Measurements from ENCODE around the gene KCND2. TPM values are rescaled to one million over a fixed set of nuclear protein-coding genes. Genes with fewer than 3 reads are reported as not detected.

KCND2 gene
- total and polyA plus RNA-seq, 2 of the 8 experiments (the other 6 are each of a cell fraction or from before 2014, with no cell fraction given) = 4.6 to 7.7 TPM

GRCh38 chr7:120703585-120704240 is 430.7 kb downstream of the KCND2 start:
- Histone ChIP-seq H3K4me1 (replicated peaks in 1 of 4; ENCODE audit: control insufficient read depth in 3 of 4, insufficient read depth in 4 of 4, low read length in 3 of 4) (no peaks in the 10 kb centered on the region), H4K20me1 (replicated peaks in 1 of 2; ENCODE audit: control insufficient read depth in 1 of 2, insufficient read depth in 2 of 2, low read length in 2 of 2) (no peaks in the 10 kb centered on the region), H3K9me3 (ENCODE audit: insufficient read depth in 2 of 2, low read depth in 1 of 2, low read length in 1 of 2) (no peaks in the 10 kb centered on the region), H3K79me1 (ENCODE audit: low read depth, low read length) (no peaks in the 10 kb centered on the region), H3K79me2 (ENCODE audit: control insufficient read depth in 1 of 2, insufficient read depth in 2 of 2, low read length in 2 of 2) (no peaks in the 10 kb centered on the region), H3K27me3 (replicated peaks in 1 of 4; ENCODE audit: control insufficient read depth in 3 of 4, extremely low read depth in 1 of 4, insufficient read depth in 3 of 4, low read length in 3 of 4) (peaks cover 0 to 2% (median 0%) of the 10 kb centered on the region in 4 experiments; a peak in 1 of 7 replicates), H3K56ac (replicated peaks; ENCODE audit: insufficient read length, low read depth, low read length) (no peak overlapping the region), H3K23ac (ENCODE audit: insufficient read length) (no peak overlapping the region), H2AK5ac (ENCODE audit: low read depth, low read length) (no peak overlapping the region), H3K14ac (ENCODE audit: insufficient read length) (no peak overlapping the region), H3K18ac (ENCODE audit: extremely low read depth, low read length) (no peak overlapping the region), H4K8ac (ENCODE audit: extremely low read depth, insufficient read depth, low read length) (no peak overlapping the region), H2BK5ac (ENCODE audit: low read depth, low read length) (no peak overlapping the region), H3K36me3 (ENCODE audit: control insufficient read depth in 2 of 4, insufficient read depth in 4 of 4, low read length in 3 of 4) (no peaks in the 10 kb centered on the region), H4K91ac (replicated peaks; ENCODE audit: insufficient read length, low read length) (no peak overlapping the region), H3K27ac (ENCODE audit: low read depth, low read length) (no peak overlapping the region), H2BK20ac (ENCODE audit: low read length) (no peak overlapping the region), H2AFZ (ENCODE audit: low read length) (no peak overlapping the region), H3K4me2 (ENCODE audit: insufficient read depth in 1 of 2, low read depth in 2 of 2, low read length in 2 of 2) (no peak overlapping the region), H4K5ac (ENCODE audit: insufficient read length, low read depth, low read length) (no peak overlapping the region), H3K23me2 (ENCODE audit: low read depth, low read length) (no peaks in the 10 kb centered on the region), H3K4ac (replicated peaks; ENCODE audit: insufficient read length, low read depth, low read length) (no peak overlapping the region), H2BK12ac (ENCODE audit: low read depth, low read length) (no peak overlapping the region), H2BK15ac (ENCODE audit: low read length) (no peak overlapping the region), H3K9ac (replicated peaks in 1 of 4; ENCODE audit: extremely low read depth in 1 of 4, low read depth in 3 of 4, low read length in 3 of 4) (no peak overlapping the region), H3K4me3 (ENCODE audit: extremely low read depth in 1 of 4, insufficient read depth in 2 of 4, low read depth in 3 of 4, low read length in 4 of 4) (no peak overlapping the region), H2BK120ac (replicated peaks; ENCODE audit: low read depth, low read length) (no peak overlapping the region)
- 90% methylated on average over 3 of the region's 3 CpGs; no CpG with 5 or more reads in 1 of the 2 experiments for WGBS, 2 experiments (ENCODE audit: extremely low coverage in 1 of 2, insufficient coverage in 1 of 2, insufficient read length in 1 of 2, insufficient replicate concordance in 2 of 2, low coverage in 1 of 2, low lambda C conversion rate in 2 of 2, missing lambda C conversion rate in 1 of 2)
- CTCF ChIA-PET (ENCODE audit: partially characterized antibody) = no interaction called here
- POLR2A ChIA-PET (ENCODE audit: partially characterized antibody) = no interaction called here
- no peak for FAIRE-seq
- no peak for DNase-seq (ENCODE audit: low read depth in 1 of 2, low spot score in 2 of 2)
- no peak for TF ChIP-seq MAFK (IDR thresholded peaks at IDR 0.05; ENCODE audit: low read depth, low read length)
- no peak for TF ChIP-seq TAF1 (IDR thresholded peaks at IDR 0.05; ENCODE audit: low read depth, low read length)
- no peak for TF ChIP-seq RAD21 (IDR thresholded peaks at IDR 0.05 in 1 of 2, conservative IDR thresholded peaks at IDR 0.05 in 1 of 2; ENCODE audit: low read depth in 2 of 2, low read length in 2 of 2)
- TF ChIP-seq SP1 (IDR thresholded peaks at IDR 0.05; ENCODE audit: low read depth, low read length) = no peak
- no peak for TF ChIP-seq RFX5 (IDR thresholded peaks at IDR 0.05; ENCODE audit: borderline replicate concordance, low read depth, low read length)
- TF ChIP-seq SIN3A (conservative IDR thresholded peaks at IDR 0.05 in 1 of 2, IDR thresholded peaks at IDR 0.05 in 1 of 2; ENCODE audit: low read depth in 1 of 2, low read length in 2 of 2) = no peak
- TF ChIP-seq ATF3 (IDR thresholded peaks at IDR 0.05; ENCODE audit: insufficient read depth, low read depth, low read length) = no peak
- no peak for TF ChIP-seq EZH2 (IDR thresholded peaks at IDR 0.05; ENCODE audit: low read depth, low read length, severe bottlenecking)
- TF ChIP-seq JUND (IDR thresholded peaks at IDR 0.05; ENCODE audit: low read length) = no peak
- TF ChIP-seq BRCA1 (IDR thresholded peaks at IDR 0.05; ENCODE audit: low read depth, low read length) = no peak
- no peak for TF ChIP-seq CBX8 (IDR thresholded peaks at IDR 0.05; ENCODE audit: borderline replicate concordance, low read depth, low read length)
- no peak for TF ChIP-seq YY1 (IDR thresholded peaks at IDR 0.05; ENCODE audit: low read depth, low read length)
- no peak for TF ChIP-seq BCL11A (IDR thresholded peaks at IDR 0.05; ENCODE audit: low read depth in 2 of 2, low read length in 2 of 2)
